ENCODE results near the gene IRF2. TPM values are rescaled to one million over a fixed set of nuclear protein-coding genes. Genes with fewer than 3 reads are reported as not detected.

IRF2 gene
- total RNA-seq, 1 donor from 2014 or later = 21.8 TPM

- no peak for DNase-seq (ENCODE audit: extremely low spot score, unreplicated experiment)
- H3K27me3 Mint-ChIP-seq (ENCODE audit: unreplicated experiment) = no peaks in the 10 kb centered on the region
- TF ChIP-seq, protein P1, sequence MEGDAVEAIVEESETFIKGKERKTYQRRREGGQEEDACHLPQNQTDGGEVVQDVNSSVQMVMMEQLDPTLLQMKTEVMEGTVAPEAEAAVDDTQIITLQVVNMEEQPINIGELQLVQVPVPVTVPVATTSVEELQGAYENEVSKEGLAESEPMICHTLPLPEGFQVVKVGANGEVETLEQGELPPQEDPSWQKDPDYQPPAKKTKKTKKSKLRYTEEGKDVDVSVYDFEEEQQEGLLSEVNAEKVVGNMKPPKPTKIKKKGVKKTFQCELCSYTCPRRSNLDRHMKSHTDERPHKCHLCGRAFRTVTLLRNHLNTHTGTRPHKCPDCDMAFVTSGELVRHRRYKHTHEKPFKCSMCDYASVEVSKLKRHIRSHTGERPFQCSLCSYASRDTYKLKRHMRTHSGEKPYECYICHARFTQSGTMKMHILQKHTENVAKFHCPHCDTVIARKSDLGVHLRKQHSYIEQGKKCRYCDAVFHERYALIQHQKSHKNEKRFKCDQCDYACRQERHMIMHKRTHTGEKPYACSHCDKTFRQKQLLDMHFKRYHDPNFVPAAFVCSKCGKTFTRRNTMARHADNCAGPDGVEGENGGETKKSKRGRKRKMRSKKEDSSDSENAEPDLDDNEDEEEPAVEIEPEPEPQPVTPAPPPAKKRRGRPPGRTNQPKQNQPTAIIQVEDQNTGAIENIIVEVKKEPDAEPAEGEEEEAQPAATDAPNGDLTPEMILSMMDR (IDR thresholded peaks at IDR 0.05) = no peak
- no peaks in the 10 kb centered on the region for H3K4me1 Mint-ChIP-seq (ENCODE audit: unreplicated experiment)
- H3K27ac Mint-ChIP-seq (ENCODE audit: unreplicated experiment) = no peak overlapping the region
- no peaks in the 10 kb centered on the region for H3K36me3 Mint-ChIP-seq (ENCODE audit: unreplicated experiment)
- H3K9me3 Mint-ChIP-seq (ENCODE audit: unreplicated experiment) = no peaks in the 10 kb centered on the region
- no peak overlapping the region for H3K4me3 Mint-ChIP-seq (ENCODE audit: unreplicated experiment)
Observed at GRCh38 chr4:184485279-184485678, 10.9 kb upstream of the IRF2 start.

DNA sequence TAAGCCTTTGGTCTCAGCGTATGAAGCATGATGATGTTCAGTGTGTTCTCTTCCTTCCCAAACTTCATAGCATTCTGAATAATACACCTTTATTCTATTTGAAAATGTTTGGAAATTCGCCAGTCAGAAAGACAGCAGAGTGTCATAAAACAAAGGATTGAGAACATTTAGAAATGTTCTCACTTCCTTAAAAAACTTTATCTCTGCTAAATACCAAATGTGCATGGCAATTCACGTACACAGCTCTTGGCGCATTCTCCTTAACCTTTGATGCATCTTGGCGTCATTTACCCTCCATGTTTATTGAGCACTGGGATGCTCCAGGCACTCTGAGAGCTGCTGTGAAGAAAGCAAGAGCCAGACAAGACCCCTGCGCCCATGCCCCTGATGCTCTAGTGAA is 7.2 kb upstream of the IRF2 start:
- H3K4me1 Mint-ChIP-seq (ENCODE audit: unreplicated experiment) = peaks cover 2% of the 10 kb centered on the region

DNA sequence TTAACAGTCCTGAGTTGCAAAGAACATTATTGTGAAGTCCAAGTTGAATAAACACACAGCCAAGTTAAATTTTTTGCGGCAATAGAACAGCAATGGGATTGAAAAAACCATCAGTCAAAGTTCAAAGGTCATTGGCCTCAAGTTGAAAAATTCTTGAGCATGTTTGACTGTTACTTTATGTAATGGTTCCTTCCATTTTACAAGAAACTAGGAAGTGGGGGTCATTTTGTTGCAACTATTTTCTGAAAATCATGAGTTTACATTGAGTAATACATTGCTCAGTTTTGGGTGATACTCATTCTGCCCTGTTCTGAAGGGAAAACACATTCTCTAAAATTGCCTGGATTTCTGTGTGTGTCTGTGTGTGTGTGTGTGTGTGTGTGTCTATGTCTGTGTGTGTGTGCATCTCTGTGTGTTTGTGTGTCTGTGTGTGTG is 5.2 kb upstream of the IRF2 start:
- DNase-seq (ENCODE audit: extremely low spot score, unreplicated experiment) = no peak
- no peaks in the 10 kb centered on the region for H3K9me3 Mint-ChIP-seq (ENCODE audit: unreplicated experiment)
- no peak overlapping the region for H3K4me3 Mint-ChIP-seq (ENCODE audit: unreplicated experiment)
- no peak overlapping the region for H3K27ac Mint-ChIP-seq (ENCODE audit: unreplicated experiment)
- H3K27me3 Mint-ChIP-seq (ENCODE audit: unreplicated experiment) = no peaks in the 10 kb centered on the region
- TF ChIP-seq, protein P1 (IDR thresholded peaks at IDR 0.05) = no peak
- H3K36me3 Mint-ChIP-seq (ENCODE audit: unreplicated experiment) = peaks cover 2% of the 10 kb centered on the region
- H3K4me1 Mint-ChIP-seq (ENCODE audit: unreplicated experiment) = peaks cover 13% of the 10 kb centered on the region

More for the DNA sequence above, 7.2 kb upstream of the IRF2 start:
- no peaks in the 10 kb centered on the region for H3K9me3 Mint-ChIP-seq (ENCODE audit: unreplicated experiment)
- no peak for DNase-seq (ENCODE audit: extremely low spot score, unreplicated experiment)
- H3K36me3 Mint-ChIP-seq (ENCODE audit: unreplicated experiment) = peaks cover 2% of the 10 kb centered on the region
- TF ChIP-seq, protein P1 (IDR thresholded peaks at IDR 0.05) = no peak
- no peaks in the 10 kb centered on the region for H3K27me3 Mint-ChIP-seq (ENCODE audit: unreplicated experiment)
- no peak overlapping the region for H3K4me3 Mint-ChIP-seq (ENCODE audit: unreplicated experiment)
- no peak overlapping the region for H3K27ac Mint-ChIP-seq (ENCODE audit: unreplicated experiment)

DNA sequence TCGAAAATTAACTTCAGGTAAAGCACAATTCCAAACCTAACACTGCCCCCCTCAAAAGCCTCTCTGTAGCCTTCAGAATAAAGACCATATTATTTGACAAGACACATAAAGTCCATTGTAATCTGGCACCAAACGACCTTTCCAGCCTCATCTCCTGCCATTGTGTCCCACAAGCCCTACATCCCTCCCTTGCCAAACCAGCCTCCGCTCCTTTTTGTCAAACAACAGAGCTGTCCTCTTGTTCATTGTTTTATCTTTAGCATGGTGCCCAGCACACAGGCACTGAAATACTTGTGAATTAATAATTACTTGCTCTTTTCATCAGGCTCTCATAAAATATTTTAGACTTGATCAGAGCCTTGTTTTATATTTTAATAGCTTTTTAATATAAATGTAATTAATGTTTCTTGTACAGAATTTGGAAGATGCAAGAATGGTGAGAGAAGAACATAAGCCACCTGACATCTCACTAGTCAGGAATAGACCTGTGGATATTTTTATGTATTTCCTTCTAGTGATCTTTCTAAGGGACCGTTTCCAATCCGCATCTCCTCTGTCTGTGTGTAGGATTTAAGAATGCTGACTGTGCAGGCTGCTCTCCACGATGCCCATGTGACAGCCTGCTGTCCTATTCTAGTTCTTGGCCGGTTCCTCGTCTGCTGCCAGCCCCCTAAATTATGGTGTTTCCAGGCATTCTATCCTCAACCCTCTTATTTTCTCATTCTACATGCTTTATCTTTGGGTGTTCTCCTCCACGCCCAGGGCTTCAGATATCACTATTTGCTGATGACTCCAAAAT is 3.0 kb upstream of the IRF2 start:
- Mint-ChIP-seq H3K9me3 (ENCODE audit: unreplicated experiment) (no peaks in the 10 kb centered on the region), H3K36me3 (ENCODE audit: unreplicated experiment) (peaks cover 2% of the 10 kb centered on the region), H3K27me3 (ENCODE audit: unreplicated experiment) (no peaks in the 10 kb centered on the region), H3K27ac (ENCODE audit: unreplicated experiment) (peak overlapping the region; percentile 31), H3K4me1 (ENCODE audit: unreplicated experiment) (peaks cover 14% of the 10 kb centered on the region), H3K4me3 (ENCODE audit: unreplicated experiment) (peak overlapping the region; percentile 36)
- TF ChIP-seq, protein P1 (IDR thresholded peaks at IDR 0.05) = no peak
- DNase-seq (ENCODE audit: extremely low spot score, unreplicated experiment) = no peak

GRCh38 chr4:184476695-184477094 is 2.3 kb upstream of the IRF2 start:
- H3K27me3 Mint-ChIP-seq (ENCODE audit: unreplicated experiment) = no peaks in the 10 kb centered on the region
- TF ChIP-seq, protein P1 (IDR thresholded peaks at IDR 0.05) = no peak
- peaks cover 2% of the 10 kb centered on the region for H3K36me3 Mint-ChIP-seq (ENCODE audit: unreplicated experiment)
- H3K27ac Mint-ChIP-seq (ENCODE audit: unreplicated experiment) = peak overlapping the region; percentile 31
- peak overlapping the region; percentile 36 for H3K4me3 Mint-ChIP-seq (ENCODE audit: unreplicated experiment)
- DNase-seq (ENCODE audit: extremely low spot score, unreplicated experiment) = no peak
- H3K9me3 Mint-ChIP-seq (ENCODE audit: unreplicated experiment) = no peaks in the 10 kb centered on the region
- peaks cover 21% of the 10 kb centered on the region for H3K4me1 Mint-ChIP-seq (ENCODE audit: unreplicated experiment)

All from osteocyte (in vitro differentiated cells).